H1 (cell line): ENCODE results near the gene OLFM2.

Source experiments
- EZH2 ChIP-seq: fragments of 200-600 bp; sonication (generic); IDR thresholded peaks from 2 replicates; pipeline ENCODE4 v1.7.1; 2012; ENCODE audit warnings: low read depth, mild to moderate bottlenecking, moderate library complexity, low read length, inconsistent platforms; ENCODE audit not compliant: severe bottlenecking
- RFX5 ChIP-seq: IDR thresholded peaks from 2 replicates; pipeline ENCODE4 v1.6.1; 2011; ENCODE audit warnings: low read depth, low read length, improper control_type of control experiment, borderline replicate concordance

DNA sequence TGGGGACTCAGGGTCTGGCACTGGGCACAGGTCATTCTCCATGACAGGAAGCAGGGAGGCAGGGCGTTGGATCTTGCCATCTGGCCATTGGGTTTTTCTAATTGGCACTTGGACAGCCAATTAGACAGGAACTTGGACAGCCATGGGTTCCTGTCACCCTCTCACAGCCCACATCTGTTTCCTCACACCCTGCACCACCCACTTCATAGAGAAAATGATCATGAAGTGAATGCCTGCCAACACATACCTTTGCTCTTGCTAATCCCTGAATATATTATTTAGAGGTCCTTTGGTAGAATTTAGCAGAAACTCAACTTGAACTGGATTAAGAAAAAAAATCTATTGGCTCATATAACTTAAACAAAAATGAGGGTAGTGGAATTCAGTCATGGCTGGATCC, 4.9 kb upstream of the OLFM2 start:
- no peak for TF ChIP-seq EZH2
- TF ChIP-seq RFX5, result no peak
